Endometrial microvascular endothelial cells (primary cell): ENCODE measurements around the gene EMC7. TPM values are rescaled to one million over a fixed set of nuclear protein-coding genes. Genes with fewer than 3 reads are reported as not detected.
"Not testable (repeated sequence)": the region's sequence is repeated elsewhere in the genome, so short reads cannot be mapped to it uniquely, and the experiment has no call there.

Experiments
- in situ Hi-C: cut with HindIII; loops from 2 replicates; pipeline ENCODE4 v1.10.0; 2017; ENCODE audit warnings: low sequenced_read_pairs, low pct_unique_long_range_greater_than_20kb; ENCODE audit errors: inconsistent ontology term
- total RNA-seq: library from RNA; depleted of rRNA; stranded (reverse); fragments of >200 nt; gene quantifications from one replicate; pipeline ENCODE4 v1.2.3, GENCODE V29; 2015; ENCODE audit errors: inconsistent ontology term

The EMC7 gene
- 56.6 TPM for total RNA-seq

- in situ Hi-C loops: no loop called here
Measured at GRCh38 chr15:34101366-34102174, at the start of gene EMC7, which contains the start of gene PGBD4. Gene EMC7 (minus strand): TSS chr15:34101862. CDS start chr15:34101839, 23 bp downstream. Gene PGBD4 (plus strand): TSS chr15:34102083. CDS start chr15:34102532, 449 bp downstream.

DNA sequence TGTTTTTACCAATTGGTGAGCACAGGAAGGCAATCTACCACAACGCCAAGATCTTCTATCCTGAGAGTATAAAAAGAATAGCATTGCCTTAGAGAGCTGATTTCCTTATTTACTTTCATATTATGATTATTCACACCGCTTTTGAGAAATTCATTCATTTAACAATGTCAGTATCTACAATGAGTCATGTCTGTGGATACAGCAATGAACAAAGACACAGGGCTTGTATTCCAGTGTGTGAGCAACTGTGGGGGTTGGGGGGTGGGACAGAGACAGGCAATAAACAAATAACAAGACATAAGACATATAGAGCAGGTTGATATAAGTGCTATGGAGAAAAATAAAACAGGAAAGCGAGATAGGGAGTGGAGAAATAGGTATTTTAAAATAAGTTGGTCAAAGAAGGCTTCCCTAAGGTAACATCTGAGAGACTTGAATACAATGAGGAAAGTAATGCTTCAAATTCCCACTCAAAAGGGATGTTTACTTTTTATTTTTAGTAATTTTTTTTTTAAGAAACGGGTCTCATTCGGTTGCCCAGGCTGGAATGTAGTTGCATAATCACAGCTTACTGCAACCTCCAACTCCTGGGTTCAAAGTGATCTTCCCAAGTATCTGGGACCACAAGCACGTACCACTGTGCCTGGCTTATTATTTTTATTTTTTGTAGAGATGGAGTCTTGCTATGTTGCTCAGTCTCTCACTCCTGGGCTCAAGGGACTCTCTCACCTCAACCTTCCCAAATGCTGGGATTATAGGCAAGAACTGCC is 45.9 kb upstream of the EMC7 start:
- in situ Hi-C loops: no loop called here

DNA sequence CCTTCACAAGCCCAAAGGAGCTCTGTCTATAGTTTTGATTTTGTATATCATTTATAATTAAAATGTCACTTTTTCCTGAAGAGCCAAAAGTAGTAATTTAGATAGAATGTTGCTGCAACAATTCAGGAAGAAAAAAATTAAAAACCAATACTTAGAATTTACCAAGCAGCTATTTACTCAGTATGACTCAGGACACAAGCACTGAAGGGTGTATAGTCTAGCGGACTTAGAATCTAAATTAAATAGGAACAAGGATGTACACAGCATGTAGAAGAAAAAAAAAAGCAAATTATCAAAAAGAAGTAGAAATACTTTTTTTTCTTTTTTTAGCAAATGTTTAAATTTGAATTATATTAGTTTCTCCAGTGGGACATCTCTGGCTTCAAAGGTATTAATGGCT is 31.8 kb upstream of the EMC7 start:
- in situ Hi-C loops: no loop called here

DNA sequence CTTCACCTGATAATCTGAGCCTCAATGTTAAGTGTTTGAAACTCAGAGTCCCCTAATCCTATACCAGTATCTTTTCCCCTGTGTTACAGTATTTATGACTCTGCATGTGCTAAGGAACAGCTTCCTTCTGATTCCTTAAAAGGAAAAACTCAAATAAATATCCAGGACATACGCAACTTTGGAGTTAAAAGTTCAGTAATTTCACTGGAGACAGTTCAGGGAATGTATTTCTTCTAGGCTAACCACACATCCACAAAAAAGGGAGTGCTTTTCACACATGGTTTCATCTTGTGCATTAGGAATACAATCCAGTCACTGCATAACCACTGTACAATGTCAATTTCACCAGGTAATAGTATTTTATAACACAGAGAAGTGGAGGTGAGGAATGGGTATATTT is 31.2 kb upstream of the EMC7 start:
- in situ Hi-C loops: no loop called here

DNA sequence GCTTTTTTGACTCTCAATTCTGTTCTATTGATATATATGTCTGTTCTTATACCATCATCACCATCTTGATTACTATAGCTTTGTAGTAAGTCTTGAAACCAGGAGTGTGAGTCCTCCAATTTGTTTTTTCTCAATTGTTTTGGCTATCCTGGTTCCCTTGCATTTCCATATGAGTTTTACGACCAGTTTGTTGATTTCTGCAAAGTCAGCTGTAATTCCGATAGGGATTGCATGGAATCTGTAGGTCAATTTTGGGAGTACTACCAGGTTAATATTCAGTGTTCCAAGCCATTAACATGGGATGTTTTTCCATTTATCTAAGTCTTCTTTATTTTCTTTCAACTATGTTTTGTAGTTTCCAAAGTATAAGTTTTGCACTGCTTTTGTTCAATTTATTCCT is 27.2 kb upstream of the EMC7 start:
- in situ Hi-C loops: no loop called here

DNA sequence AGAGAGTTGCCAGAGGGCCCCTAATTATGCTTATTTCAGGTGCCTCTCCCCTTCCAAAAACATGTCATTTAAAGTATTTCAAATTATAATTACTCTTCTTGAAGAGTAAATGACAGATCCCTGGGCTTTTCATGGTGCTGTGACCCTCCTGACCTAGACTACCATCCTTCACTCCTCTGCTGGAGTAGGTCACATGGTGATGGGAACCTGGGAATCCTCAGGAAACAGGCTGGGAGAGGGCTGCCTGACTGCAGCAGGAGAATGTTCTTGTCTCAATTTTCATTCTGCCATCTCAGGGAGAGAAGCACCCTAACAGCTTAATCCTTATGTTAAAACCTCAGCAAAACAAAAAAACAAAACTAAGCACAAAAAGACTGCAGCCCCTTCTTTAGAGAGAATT is 24.9 kb upstream of the EMC7 start:
- in situ Hi-C loops: no loop called here

GRCh38 chr15:34125945-34126344 is 24.3 kb upstream of the EMC7 start:
- in situ Hi-C loops: no loop called here

GRCh38 chr15:34124651-34125050 is 23.0 kb upstream of the EMC7 start:
- in situ Hi-C loops: no loop called here

GRCh38 chr15:34122771-34123183 is 21.1 kb upstream of the EMC7 start:
- in situ Hi-C loops: no loop called here

DNA sequence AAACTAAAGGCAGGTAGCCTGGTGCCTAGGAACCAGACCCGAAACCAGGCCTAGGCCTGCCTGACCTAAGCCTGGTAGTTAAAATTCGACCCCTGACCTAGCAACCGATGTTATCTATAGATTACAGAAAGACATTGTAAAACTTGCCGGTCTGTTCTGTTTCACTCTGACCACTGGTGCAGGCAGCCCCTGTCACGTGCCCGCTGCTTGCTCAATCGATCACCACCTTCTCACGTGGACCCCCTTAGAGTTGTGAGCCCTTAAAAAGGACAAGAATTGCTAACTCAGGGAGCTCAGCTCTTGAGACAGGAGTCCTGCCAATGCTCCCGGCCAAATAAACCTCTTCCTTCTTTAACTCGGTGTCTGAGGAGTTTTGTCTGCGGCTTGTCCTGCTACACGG is 20.1 kb upstream of the EMC7 start:
- in situ Hi-C loops: not testable (repeated sequence)

- in situ Hi-C loops: not testable (repeated sequence)
Measured at GRCh38 chr15:34120420-34120819, 18.8 kb upstream of the EMC7 start.

DNA sequence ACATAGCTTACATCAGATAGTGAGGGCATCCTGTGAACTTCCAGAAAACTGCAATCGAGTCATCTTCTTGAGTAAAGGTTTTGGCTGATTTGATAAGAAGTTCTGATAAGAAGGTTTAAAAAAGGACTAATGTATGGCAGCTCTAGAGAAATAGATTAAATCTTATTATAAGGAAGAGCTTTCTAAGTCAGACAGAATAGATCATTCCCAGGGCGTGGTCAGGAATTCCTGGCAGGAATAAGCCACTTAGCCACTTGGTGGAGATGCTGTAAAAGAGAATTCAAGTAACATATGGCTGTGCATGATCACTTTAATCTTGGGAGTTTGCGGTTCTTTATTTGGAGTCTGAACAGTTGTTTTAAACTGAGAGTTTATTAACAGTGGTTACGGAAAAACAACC is 17.6 kb upstream of the EMC7 start:
- in situ Hi-C loops: no loop called here

DNA sequence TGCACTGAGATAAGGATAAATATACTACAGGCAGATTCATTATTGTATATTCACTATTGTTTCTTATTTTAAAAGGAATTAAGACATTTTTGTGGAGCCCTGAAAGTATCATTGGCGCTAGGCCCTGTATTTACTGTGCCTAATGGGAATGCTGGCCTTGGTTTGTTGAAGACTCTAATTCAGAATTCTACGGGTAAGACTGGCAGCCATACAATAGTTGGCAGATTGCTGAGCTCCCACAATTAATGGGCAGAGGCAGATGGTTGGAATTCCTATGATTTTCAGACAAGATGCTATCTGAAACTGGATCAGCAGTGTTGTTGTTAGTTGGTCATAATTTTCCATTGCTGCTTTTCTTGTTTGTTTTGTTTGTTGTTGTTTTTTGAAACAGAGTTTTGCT is 15.0 kb upstream of the EMC7 start:
- in situ Hi-C loops: no loop called here

GRCh38 chr15:34114739-34115138 is 13.1 kb upstream of the EMC7 start:
- in situ Hi-C loops: no loop called here

- in situ Hi-C loops: no loop called here
Measured at GRCh38 chr15:34114215-34114614, 12.6 kb upstream of the EMC7 start.

- in situ Hi-C loops: no loop called here
Measured at GRCh38 chr15:34111488-34111887, 9.8 kb upstream of the EMC7 start.

- in situ Hi-C loops: no loop called here
Measured at GRCh38 chr15:34109797-34110663, 8.4 kb upstream of the EMC7 start.

DNA sequence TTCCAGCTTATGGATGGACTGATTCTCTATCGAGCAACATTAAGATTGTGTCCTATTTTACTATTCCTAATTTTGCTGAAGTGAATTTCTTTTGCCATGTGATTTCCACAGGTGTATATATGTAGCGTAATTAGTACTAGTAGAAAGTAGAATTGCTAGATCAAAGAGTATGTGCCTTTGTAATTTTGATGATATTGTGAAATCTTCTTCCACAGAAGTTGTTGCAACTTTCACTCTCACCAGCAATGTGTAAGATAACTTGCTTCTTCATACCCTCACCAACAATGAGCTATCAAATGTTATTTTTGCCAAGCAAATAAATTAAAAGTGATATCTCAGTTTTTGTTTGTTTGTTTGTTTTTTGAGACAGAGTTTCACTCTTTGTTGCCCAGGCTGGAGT is 5.7 kb upstream of the EMC7 start:
- in situ Hi-C loops: no loop called here

DNA sequence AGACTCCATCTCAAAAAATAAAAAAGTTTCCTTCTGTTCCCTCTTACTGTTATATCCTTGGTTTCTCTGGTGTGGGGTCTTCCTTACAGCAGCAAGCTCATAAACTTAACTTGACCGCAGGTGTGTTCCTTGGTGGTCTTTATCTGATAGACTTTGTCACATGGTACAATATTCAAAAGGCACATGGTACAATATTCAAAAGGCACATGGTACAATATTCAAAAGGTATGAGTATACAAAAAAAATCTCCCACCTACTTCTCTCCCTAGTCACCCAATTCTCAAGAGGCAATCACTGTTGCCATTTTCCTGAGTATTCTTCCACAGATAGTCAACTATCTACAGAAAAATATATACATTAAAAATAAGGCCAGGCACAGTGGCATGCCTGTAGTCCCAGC is 4.8 kb upstream of the EMC7 start:
- in situ Hi-C loops: no loop called here
